HG03045 (cell line): ENCODE results near the gene MUC5AC.
"Not testable (repeated sequence)": the region's sequence is repeated elsewhere in the genome, so short reads cannot be mapped to it uniquely, and the experiment has no call there.

Source experiments
- ATAC-seq: cut with Tn5 transposase; IDR thresholded peaks from one replicate; pipeline ENCODE4 v1.9.1; 2021; ENCODE audit warnings: mild to moderate bottlenecking, moderate library complexity; ENCODE audit not compliant: unreplicated experiment

MUC5AC gene

GRCh38 chr11:1177020-1177770, 19.4 kb downstream of the MUC5AC start:
- ATAC-seq: no peak

GRCh38 chr11:1177771-1178090, 20.0 kb downstream of the MUC5AC start:
- no peak for ATAC-seq

GRCh38 chr11:1178201-1178885, 20.6 kb downstream of the MUC5AC start:
- ATAC-seq: no peak

GRCh38 chr11:1178906-1179305, 21.2 kb downstream of the MUC5AC start:
- no peak for ATAC-seq

- no peak for ATAC-seq
Observed at GRCh38 chr11:1179641-1180040, 21.9 kb downstream of the MUC5AC start.

GRCh38 chr11:1180171-1180570, 22.4 kb downstream of the MUC5AC start:
- no peak for ATAC-seq

- no peak for ATAC-seq
Observed at GRCh38 chr11:1180947-1181391, 23.2 kb downstream of the MUC5AC start.

- ATAC-seq: no peak
Observed at GRCh38 chr11:1181420-1181819, 23.7 kb downstream of the MUC5AC start.

- ATAC-seq: no peak
Observed at GRCh38 chr11:1181853-1182535, 24.2 kb downstream of the MUC5AC start.

GRCh38 chr11:1184139-1184538, 26.4 kb downstream of the MUC5AC start:
- not testable (repeated sequence) for ATAC-seq

GRCh38 chr11:1188451-1189130, 30.8 kb downstream of the MUC5AC start:
- not testable (repeated sequence) for ATAC-seq

- ATAC-seq: not testable (repeated sequence)
Observed at GRCh38 chr11:1189816-1190215, 32.1 kb downstream of the MUC5AC start.

- ATAC-seq: not testable (repeated sequence)
Observed at GRCh38 chr11:1191786-1192470, 34.2 kb downstream of the MUC5AC start.

GRCh38 chr11:1192741-1193325, 35.1 kb downstream of the MUC5AC start:
- no peak for ATAC-seq

GRCh38 chr11:1193326-1194230, 35.8 kb downstream of the MUC5AC start:
- no peak for ATAC-seq

- no peak for ATAC-seq
Observed at GRCh38 chr11:1194231-1194976, 36.7 kb downstream of the MUC5AC start.

- no peak for ATAC-seq
Observed at GRCh38 chr11:1194977-1195681, 37.4 kb downstream of the MUC5AC start.
